IMR-90 (cell line): ENCODE measurements around the gene MMUT. TPM values are rescaled to one million over a fixed set of nuclear protein-coding genes. Genes with fewer than 3 reads are reported as not detected.

Experiments
- ATAC-seq: fragments of 200-7000 bp; cut with Tn5 transposase; 2 replicates; pipeline ENCODE4 v1.9.1; 2020; ENCODE audit warnings: low read depth, mild to moderate bottlenecking, moderate library complexity
- BruUV-seq: library from RNA; stranded (reverse); fragments of 400-500 nt; replicated peaks from 2 replicates; lab custom pipeline; 2021; lab: Mats Ljungman, UMichigan
- CTCF ChIA-PET: fragments of 300-600 bp; formaldehyde crosslinking; extraction: SDS; loops from one replicate; lab custom pipeline; 2021; ENCODE audit warnings: antibody characterized with exemption; lab: Yijun Ruan, JAX
- POLR2A ChIA-PET: fragments of 300-600 bp; sonication (Branson Sonifier 250); formaldehyde crosslinking; loops from one replicate; lab custom pipeline; 2022; ENCODE audit warnings: antibody characterized with exemption; ENCODE audit not compliant: unreplicated experiment; lab: Charles Lee
- DNase-seq: peaks from one replicate; pipeline ENCODE4 v3.0.0; 2013
- H2AFZ ChIP-seq: replicated peaks from 2 replicates; pipeline ENCODE3; 2013; ENCODE audit warnings: low read length, mild to moderate bottlenecking; ENCODE audit not compliant: poor library complexity
- H2AK5ac ChIP-seq: 2 replicates; pipeline ENCODE4 v1.6.1; 2013; ENCODE audit warnings: low read depth, low read length, inconsistent platforms
- H2AK9ac ChIP-seq: replicated peaks from 2 replicates; pipeline ENCODE3; 2013; ENCODE audit warnings: mild to moderate bottlenecking, low read depth, low read length, moderate library complexity; ENCODE audit not compliant: poor library complexity
- H2BK120ac ChIP-seq: 2 replicates; pipeline ENCODE4 v1.6.1; 2013; ENCODE audit warnings: low read depth, low read length, inconsistent platforms
- H2BK15ac ChIP-seq: 3 replicates; pipeline ENCODE4 v1.6.1; 2013; ENCODE audit warnings: low read depth, low read length, inconsistent platforms
- H2BK20ac ChIP-seq: 2 replicates; pipeline ENCODE4 v1.6.1; 2013; ENCODE audit warnings: low read depth, mild to moderate bottlenecking, inconsistent platforms, low read length, moderate library complexity
- H2BK5ac ChIP-seq: 2 replicates; pipeline ENCODE4 v1.6.1; 2013; ENCODE audit warnings: mild to moderate bottlenecking, low read depth, low read length, inconsistent platforms; ENCODE audit not compliant: poor library complexity, severe bottlenecking
- H3K14ac ChIP-seq: replicated peaks from 2 replicates; pipeline ENCODE4 v1.6.1; 2013; ENCODE audit warnings: low read depth, low read length, inconsistent platforms
- H3K18ac ChIP-seq: 2 replicates; pipeline ENCODE4 v1.6.1; 2013; ENCODE audit warnings: low read depth, low read length, control low read depth
- H3K23ac ChIP-seq: 2 replicates; pipeline ENCODE4 v1.6.1; 2013; ENCODE audit warnings: low read depth, low read length, inconsistent platforms
- H3K27ac ChIP-seq: 2 replicates; pipeline ENCODE4 v1.5.1; 2013; ENCODE audit warnings: mild to moderate bottlenecking, control low read depth, low read length; ENCODE audit not compliant: insufficient read depth
- H3K27me3 ChIP-seq: 2 replicates; pipeline ENCODE4 v1.6.1; 2013; ENCODE audit warnings: low read length; ENCODE audit not compliant: control insufficient read depth, insufficient read depth
- H3K36me3 ChIP-seq: 2 replicates; pipeline ENCODE4 v1.6.1; 2013; ENCODE audit warnings: low read length, mixed read lengths; ENCODE audit not compliant: control insufficient read depth, insufficient read depth
- H3K4ac ChIP-seq: 2 replicates; pipeline ENCODE4 v1.6.1; 2013; ENCODE audit warnings: low read depth, low read length, inconsistent platforms
- H3K4me1 ChIP-seq: 2 replicates; pipeline ENCODE4 v1.6.1; 2013; ENCODE audit warnings: low read length, mixed read lengths; ENCODE audit not compliant: control insufficient read depth, insufficient read depth
- H3K4me2 ChIP-seq: 2 replicates; pipeline ENCODE4 v1.6.1; 2013; ENCODE audit warnings: low read depth, mild to moderate bottlenecking, control low read depth, low read length, moderate library complexity
- H3K4me3 ChIP-seq: 2 replicates; pipeline ENCODE4 v1.5.1; 2013; ENCODE audit warnings: low read depth, mild to moderate bottlenecking, control low read depth, low read length, moderate library complexity; ENCODE audit not compliant: insufficient read depth
- H3K56ac ChIP-seq: 2 replicates; pipeline ENCODE4 v1.6.1; 2013; ENCODE audit warnings: low read length, inconsistent platforms; ENCODE audit not compliant: insufficient read depth; ENCODE audit errors: extremely low read depth
- H3K79me1 ChIP-seq, 2 experiments: 2 replicates each; pipeline ENCODE4 v1.6.1; 2013; ENCODE audit warnings: low read length in 2 of 2, inconsistent platforms in 1 of 2, low read depth in 1 of 2
- H3K9ac ChIP-seq: 2 replicates; pipeline ENCODE4 v1.6.1; 2013; ENCODE audit warnings: low read depth, low read length, control low read depth
- H3K9me1 ChIP-seq: 2 replicates; pipeline ENCODE4 v1.6.1; 2013; ENCODE audit warnings: low read length, inconsistent platforms; ENCODE audit not compliant: insufficient read depth
- H3K9me3 ChIP-seq: 2 replicates; pipeline ENCODE4 v1.6.1; 2013; ENCODE audit warnings: low read length; ENCODE audit not compliant: control insufficient read depth, insufficient read depth
- H4K20me1 ChIP-seq: 2 replicates; pipeline ENCODE4 v1.6.1; 2013; ENCODE audit warnings: low read length, inconsistent platforms; ENCODE audit not compliant: insufficient read depth
- H4K5ac ChIP-seq: 2 replicates; pipeline ENCODE4 v1.6.1; 2013; ENCODE audit warnings: mild to moderate bottlenecking, low read depth, low read length, control low read depth
- H4K8ac ChIP-seq, 2 experiments: 2 replicates each; pipeline ENCODE4 v1.6.1; 2013; ENCODE audit warnings: low read depth in 2 of 2, low read length in 2 of 2, control low read depth in 1 of 2, inconsistent platforms in 1 of 2
- H4K91ac ChIP-seq: 2 replicates; pipeline ENCODE4 v1.6.1; 2013; ENCODE audit warnings: low read depth, low read length, inconsistent platforms; ENCODE audit not compliant: insufficient read depth
- BHLHE40 ChIP-seq: fragments of 150-350 bp; IDR thresholded peaks from 2 replicates; pipeline ENCODE4 v1.6.1; 2016; ENCODE audit warnings: mild to moderate bottlenecking, low read depth, low read length
- CHD1 ChIP-seq: IDR thresholded peaks from 2 replicates; pipeline ENCODE4 v1.6.1; 2012; ENCODE audit warnings: low read depth, low read length, improper control_type of control experiment
- ELK1 ChIP-seq: fragments of 150-350 bp; IDR thresholded peaks from 2 replicates; pipeline ENCODE4 v1.6.1; 2016; ENCODE audit warnings: low read depth, mild to moderate bottlenecking, low read length, moderate library complexity, borderline replicate concordance
- FOS ChIP-seq: fragments of 150-350 bp; IDR thresholded peaks from 2 replicates; pipeline ENCODE4 v1.6.1; 2016; ENCODE audit warnings: low read depth, low read length
- MAZ ChIP-seq: IDR thresholded peaks from 2 replicates; pipeline ENCODE4 v1.6.1; 2012; ENCODE audit warnings: low read depth, mild to moderate bottlenecking, low read length, improper control_type of control experiment, moderate library complexity, borderline replicate concordance
- MXI1 ChIP-seq: IDR thresholded peaks from 2 replicates; pipeline ENCODE4 v1.6.1; 2012; ENCODE audit warnings: low read depth, mild to moderate bottlenecking, low read length, moderate library complexity, borderline replicate concordance
- NFE2L2 ChIP-seq: fragments of 150-350 bp; IDR thresholded peaks from 2 replicates; pipeline ENCODE4 v1.6.1; 2016; ENCODE audit warnings: low read depth, mild to moderate bottlenecking, low read length
- POLR2A ChIP-seq: IDR thresholded peaks from 2 replicates; pipeline ENCODE4 v1.6.1; 2012; ENCODE audit warnings: mild to moderate bottlenecking, low read depth, low read length
- RCOR1 ChIP-seq: IDR thresholded peaks from 2 replicates; pipeline ENCODE4 v1.6.1; 2012; ENCODE audit warnings: mild to moderate bottlenecking, low read length, improper control_type of control experiment; ENCODE audit not compliant: insufficient replicate concordance
- SMC3 ChIP-seq: fragments of 150-350 bp; IDR thresholded peaks from 2 replicates; pipeline ENCODE4 v1.6.1; 2016; ENCODE audit warnings: low read depth, mild to moderate bottlenecking, antibody characterized with exemption, low read length, moderate library complexity
- USF2 ChIP-seq: fragments of 150-350 bp; IDR thresholded peaks from 2 replicates; pipeline ENCODE4 v1.6.1; 2017; ENCODE audit warnings: mild to moderate bottlenecking, antibody characterized with exemption, low read length, low read depth
- WGBS, 2 experiments: methylation state at CpG; one replicate each; pipeline versions ENCODE4 v1.1.5 to v1.1.7; 2013; ENCODE audit warnings: missing lambda C conversion rate in 2 of 2; ENCODE audit not compliant: insufficient read length in 1 of 2; ENCODE audit errors: extremely low coverage in 2 of 2; 5-methylcytosine and 5-hydroxymethylcytosine counted together
- dilution Hi-C: fragments of 300-500 bp; cut with HindIII; formaldehyde crosslinking; loops from one replicate; pipeline ENCODE4 v1.14.3; 2018; ENCODE audit warnings: low sequenced_read_pairs; ENCODE audit not compliant: unreplicated experiment
- in situ Hi-C: fragments of 300-500 bp; cut with MboI; formaldehyde crosslinking; loops from 3 replicates; pipeline ENCODE4 v1.14.3; 2019; ENCODE audit warnings: low sequenced_read_pairs, inconsistent platforms, mixed read lengths
- intact Hi-C: fragments of 100-400 bp; cut with micrococcal nuclease; formaldehyde crosslinking; loops from 2 replicates; pipeline ENCODE4 v1.10.0; 2022
- polyA plus RNA-seq, 3 experiments: library from polyadenylated mRNA; depleted of rRNA; stranded (reverse); fragments of >200 nt; gene quantifications; 2 replicates each; pipeline ENCODE4 v1.2.3, GENCODE V29; 2012; ENCODE audit warnings: low replicate concordance in 1 of 3
- total RNA-seq: library from RNA; depleted of rRNA; stranded (reverse); fragments of >200 nt; gene quantifications from 2 replicates; pipeline ENCODE4 v1.2.3, GENCODE V29; 2012

Gene MMUT
- total and polyA plus RNA-seq, 2 of the 4 experiments (the other 2 are of a cell fraction) = 10.6 to 11.7 TPM

GRCh38 chr6:49468042-49468441 is 5.0 kb upstream of the MMUT start:
- Histone ChIP-seq H3K9ac (no peak overlapping the region), H4K8ac (no peak overlapping the region), H4K20me1 (no peaks in the 10 kb centered on the region), H3K4ac (no peak overlapping the region), H4K5ac (no peak overlapping the region), H3K79me1 (peaks cover 18 to 22% of the 10 kb centered on the region in 2 experiments), H2BK5ac (no peak overlapping the region), H3K14ac (no peak overlapping the region), H2AK5ac (no peak overlapping the region), H3K9me3 (no peaks in the 10 kb centered on the region), H2BK120ac (no peak overlapping the region), H2BK15ac (no peak overlapping the region), H3K23ac (no peak overlapping the region), H2BK20ac (no peak overlapping the region), H4K91ac (no peak overlapping the region), H3K36me3 (peaks cover 1% of the 10 kb centered on the region; the same call in 1 of the 2 replicates), H3K9me1 (no peaks in the 10 kb centered on the region), H3K56ac (no peak overlapping the region), H3K4me3 (no peak overlapping the region), H3K4me1 (no peaks in the 10 kb centered on the region), H2AK9ac (no peak overlapping the region), H3K18ac (no peak overlapping the region), H3K27ac (no peak overlapping the region), H2AFZ (no peak overlapping the region), H3K4me2 (no peak overlapping the region), H3K27me3 (no peaks in the 10 kb centered on the region)
- ATAC-seq (no peak), DNase-seq (no peak)
- in situ Hi-C loops (no loop called here), dilution Hi-C loops (no loop called here), intact Hi-C loops (no loop called here)
- ChIA-PET CTCF (no interaction called here), POLR2A (no interaction called here)
- no CpG with 5 or more reads among the region's 9 CpGs for whole genome bisulfite sequencing, 2 experiments
- no peak for TF ChIP-seq FOS
- TF ChIP-seq RCOR1 = no peak
- TF ChIP-seq CHD1 = no peak
- TF ChIP-seq USF2 = no peak
- TF ChIP-seq ELK1 = no peak
- no peak for TF ChIP-seq POLR2A
- TF ChIP-seq NFE2L2 = no peak
- no peak for TF ChIP-seq MAZ
- no peak for TF ChIP-seq MXI1
- no peak for TF ChIP-seq SMC3
- no peak for TF ChIP-seq BHLHE40
- no TSS peak for BruUV-seq
